ENCODE results near the gene KANSL1L. TPM values are rescaled to one million over a fixed set of nuclear protein-coding genes. Genes with fewer than 3 reads are reported as not detected.

Gene KANSL1L
- total RNA-seq, 1 donor from 2014 or later = 88.2 TPM

DNA sequence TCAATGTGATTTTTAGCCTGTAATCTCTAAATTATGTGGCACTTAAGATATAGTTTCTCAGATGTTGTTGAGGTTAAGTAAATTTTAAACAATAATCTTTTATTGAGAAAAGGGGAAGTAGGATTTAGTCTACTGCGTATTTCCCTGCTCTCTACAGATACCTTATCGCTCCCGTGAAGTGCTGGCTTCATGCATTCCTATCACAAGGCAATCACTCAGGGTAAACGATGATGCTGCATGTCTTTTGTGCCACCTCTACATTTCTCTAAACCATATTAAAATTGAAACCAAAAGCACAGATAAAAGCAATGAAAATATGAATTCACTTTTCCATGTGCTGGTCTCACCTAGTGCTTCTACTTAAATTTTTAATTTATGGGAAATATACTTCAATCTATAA is 183.2 kb downstream of the KANSL1L start:
- no peak overlapping the region for H3K4me3 ChIP-seq (ENCODE audit: low read length in 3 of 3)

DNA sequence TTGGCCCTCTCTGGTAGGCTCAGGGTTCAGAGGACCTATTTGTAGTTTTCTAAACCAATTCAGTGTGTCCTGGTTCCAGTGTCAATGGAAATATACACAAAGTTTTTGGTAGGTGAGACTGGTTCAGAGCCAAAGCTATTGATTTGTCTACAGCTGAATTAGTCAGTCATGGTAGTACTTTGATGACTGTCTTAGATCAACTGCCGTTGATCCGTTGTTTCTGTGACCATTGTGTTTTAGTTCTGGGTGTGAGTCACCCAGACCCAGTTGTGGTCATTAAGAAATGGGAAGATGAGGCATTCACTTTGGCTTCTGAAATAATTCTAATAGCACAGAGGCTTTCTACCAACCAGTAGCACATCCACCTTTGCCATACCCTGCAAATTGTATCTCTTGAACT is 184.8 kb downstream of the KANSL1L start:
- H3K27ac ChIP-seq (ENCODE audit: low read depth, low read length) = no peak overlapping the region

More for the DNA sequence above, 183.2 kb downstream of the KANSL1L start:
- Histone ChIP-seq H3K27ac (ENCODE audit: low read depth, low read length) (no peak overlapping the region), H3K36me3 (ENCODE audit: control insufficient read depth in 3 of 3, insufficient read depth in 3 of 3, low read length in 3 of 3) (no peaks in the 10 kb centered on the region), H3K9me3 (ENCODE audit: control insufficient read depth in 3 of 3, low read length in 3 of 3) (no peaks in the 10 kb centered on the region), H3K4me1 (ENCODE audit: control insufficient read depth in 3 of 3, insufficient read depth in 3 of 3, low read length in 3 of 3) (no peaks in the 10 kb centered on the region), H3K9ac (ENCODE audit: low read depth in 1 of 3, low read length in 3 of 3) (no peak overlapping the region), H3K27me3 (ENCODE audit: control insufficient read depth in 3 of 3, insufficient read depth in 3 of 3, low read length in 3 of 3) (no peaks in the 10 kb centered on the region)

DNA sequence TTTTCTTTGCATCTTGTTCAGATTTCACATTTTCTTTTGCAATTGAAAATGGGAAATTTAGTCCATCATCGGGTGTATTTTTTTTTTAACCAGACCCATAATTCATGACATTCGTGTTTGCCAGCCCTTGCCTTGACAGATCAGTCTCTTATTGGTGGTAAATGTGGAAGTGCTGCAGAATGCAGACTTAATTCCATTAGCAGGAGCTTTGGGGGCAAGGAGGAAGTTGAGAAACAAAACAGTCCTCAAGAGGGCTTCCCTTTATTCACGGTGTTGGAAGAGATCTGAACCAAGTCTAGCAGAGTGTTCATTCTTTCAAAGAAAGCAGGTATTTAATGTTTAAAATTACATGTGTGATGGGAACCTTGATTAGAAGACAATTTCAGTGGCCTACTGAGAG is 185.3 kb downstream of the KANSL1L start:
- Histone ChIP-seq H3K27ac (ENCODE audit: low read depth, low read length) (no peak overlapping the region), H3K4me1 (ENCODE audit: control insufficient read depth in 3 of 3, insufficient read depth in 3 of 3, low read length in 3 of 3) (no peaks in the 10 kb centered on the region), H3K27me3 (ENCODE audit: control insufficient read depth in 3 of 3, insufficient read depth in 3 of 3, low read length in 3 of 3) (no peaks in the 10 kb centered on the region), H3K4me3 (ENCODE audit: low read length in 3 of 3) (no peak overlapping the region), H3K9ac (ENCODE audit: low read depth in 1 of 3, low read length in 3 of 3) (no peak overlapping the region), H3K36me3 (ENCODE audit: control insufficient read depth in 3 of 3, insufficient read depth in 3 of 3, low read length in 3 of 3) (no peaks in the 10 kb centered on the region), H3K9me3 (ENCODE audit: control insufficient read depth in 3 of 3, low read length in 3 of 3) (no peaks in the 10 kb centered on the region)

More for the DNA sequence above, 184.8 kb downstream of the KANSL1L start:
- Histone ChIP-seq H3K9me3 (ENCODE audit: control insufficient read depth in 3 of 3, low read length in 3 of 3) (no peaks in the 10 kb centered on the region), H3K27me3 (ENCODE audit: control insufficient read depth in 3 of 3, insufficient read depth in 3 of 3, low read length in 3 of 3) (no peaks in the 10 kb centered on the region), H3K4me1 (ENCODE audit: control insufficient read depth in 3 of 3, insufficient read depth in 3 of 3, low read length in 3 of 3) (no peaks in the 10 kb centered on the region), H3K9ac (ENCODE audit: low read depth in 1 of 3, low read length in 3 of 3) (no peak overlapping the region), H3K36me3 (ENCODE audit: control insufficient read depth in 3 of 3, insufficient read depth in 3 of 3, low read length in 3 of 3) (no peaks in the 10 kb centered on the region), H3K4me3 (ENCODE audit: low read length in 3 of 3) (no peak overlapping the region)

DNA sequence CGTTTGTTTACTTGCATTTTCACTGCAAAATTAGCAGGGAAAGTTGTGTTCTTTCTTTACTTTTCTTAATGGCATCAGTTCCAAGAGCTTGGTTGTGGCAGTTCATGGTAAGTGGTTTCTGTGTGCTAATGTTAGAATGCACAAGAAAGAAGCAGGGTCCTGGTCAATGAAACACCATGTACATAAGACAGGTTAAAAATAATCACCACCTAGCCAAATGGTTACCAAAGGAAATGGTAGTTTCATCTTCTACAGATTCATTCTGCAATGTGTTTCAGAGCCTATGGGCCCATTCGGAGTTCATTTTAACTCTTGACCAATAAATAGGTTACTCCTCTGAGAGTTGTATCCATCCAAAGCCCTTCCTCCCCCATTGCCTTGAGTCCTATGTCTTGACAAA is 186.9 kb downstream of the KANSL1L start:
- Histone ChIP-seq H3K27me3 (ENCODE audit: control insufficient read depth in 3 of 3, insufficient read depth in 3 of 3, low read length in 3 of 3) (no peaks in the 10 kb centered on the region), H3K27ac (ENCODE audit: low read depth, low read length) (no peak overlapping the region), H3K4me1 (ENCODE audit: control insufficient read depth in 3 of 3, insufficient read depth in 3 of 3, low read length in 3 of 3) (no peaks in the 10 kb centered on the region), H3K9ac (ENCODE audit: low read depth in 1 of 3, low read length in 3 of 3) (no peak overlapping the region), H3K4me3 (ENCODE audit: low read length in 3 of 3) (no peak overlapping the region), H3K9me3 (ENCODE audit: control insufficient read depth in 3 of 3, low read length in 3 of 3) (no peaks in the 10 kb centered on the region), H3K36me3 (ENCODE audit: control insufficient read depth in 3 of 3, insufficient read depth in 3 of 3, low read length in 3 of 3) (no peaks in the 10 kb centered on the region)

DNA sequence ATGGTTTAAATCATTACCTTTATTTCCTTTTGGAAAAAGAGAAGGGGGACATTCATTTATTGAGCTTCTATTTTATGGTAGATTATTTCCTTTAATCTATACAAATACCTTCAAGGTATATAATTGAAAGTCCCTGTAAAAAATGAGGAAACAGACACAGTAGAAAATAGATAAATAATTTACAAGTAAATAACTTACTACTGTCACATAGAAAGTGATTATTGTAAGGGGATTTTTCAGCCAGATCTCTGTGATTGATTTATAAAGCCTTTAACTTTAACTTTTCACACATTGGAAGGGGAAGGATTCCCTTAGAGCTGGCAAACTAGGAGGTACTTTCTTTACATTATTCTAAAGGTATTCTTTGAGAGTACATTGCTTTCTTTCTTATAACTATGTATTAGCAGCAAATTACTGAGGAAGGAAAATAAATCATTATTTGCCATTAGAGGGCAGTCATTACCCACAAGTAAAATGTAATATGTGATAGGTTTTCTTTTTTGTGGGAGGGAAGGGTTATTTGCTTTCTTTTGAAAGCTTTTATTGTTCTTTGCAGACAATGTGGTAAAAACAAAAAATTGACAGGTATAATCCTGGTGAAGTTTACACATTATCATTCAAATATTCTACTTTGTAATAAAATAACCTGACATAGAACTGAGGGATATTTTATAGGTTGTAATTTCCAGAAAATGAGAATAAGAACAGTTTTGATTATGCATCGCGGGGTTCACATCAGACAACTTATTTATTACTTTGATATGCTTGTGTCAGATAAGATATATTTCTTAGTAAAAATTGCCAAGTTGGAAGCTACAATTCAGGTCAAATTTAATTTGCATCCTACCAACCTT is 193.6 kb downstream of the KANSL1L start:
- Histone ChIP-seq H3K4me1 (ENCODE audit: control insufficient read depth in 3 of 3, insufficient read depth in 3 of 3, low read length in 3 of 3) (no peaks in the 10 kb centered on the region), H3K9ac (ENCODE audit: low read depth in 1 of 3, low read length in 3 of 3) (no peak overlapping the region)

DNA sequence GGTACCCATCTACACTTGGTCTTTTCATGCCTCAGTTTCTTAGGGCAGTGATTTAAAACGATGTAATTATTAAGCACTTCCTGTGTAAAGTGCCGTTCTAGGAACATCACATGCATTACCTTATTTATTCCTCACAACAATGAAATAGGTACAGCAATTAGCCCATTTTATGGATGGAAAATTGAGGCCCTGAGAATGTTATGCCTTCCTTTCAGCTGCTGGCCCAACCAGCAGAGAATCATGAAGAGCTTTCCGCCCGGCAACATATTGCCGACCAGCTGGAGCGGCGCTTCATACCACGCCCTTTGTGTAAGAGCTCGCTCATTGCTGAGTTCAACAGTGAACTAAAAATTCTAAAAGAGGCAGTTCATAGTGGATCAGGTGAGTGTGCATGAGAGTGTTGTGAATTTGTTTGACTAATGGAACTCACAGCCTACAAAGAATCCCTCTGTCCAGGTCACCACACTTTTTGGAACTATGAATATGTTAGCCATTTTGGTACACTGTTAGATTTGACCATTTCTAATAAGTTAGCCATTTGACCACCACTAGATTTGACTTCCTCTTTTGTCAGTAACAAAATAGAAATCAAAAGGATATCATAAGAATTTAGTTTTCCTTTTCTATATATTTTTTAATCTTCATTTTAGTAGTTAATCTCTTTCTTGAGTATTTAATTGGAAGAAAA is 194.4 kb downstream of the KANSL1L start:
- H3K36me3 ChIP-seq (ENCODE audit: control insufficient read depth in 3 of 3, insufficient read depth in 3 of 3, low read length in 3 of 3) = no peaks in the 10 kb centered on the region
- H3K4me1 ChIP-seq (ENCODE audit: control insufficient read depth in 3 of 3, insufficient read depth in 3 of 3, low read length in 3 of 3) = no peaks in the 10 kb centered on the region
- peaks cover 0 to 2% (median 0%) of the 10 kb centered on the region in 3 donors for H3K27me3 ChIP-seq (ENCODE audit: control insufficient read depth in 3 of 3, insufficient read depth in 3 of 3, low read length in 3 of 3)
- no peaks in the 10 kb centered on the region for H3K9me3 ChIP-seq (ENCODE audit: control insufficient read depth in 3 of 3, low read length in 3 of 3)
- H3K4me3 ChIP-seq (ENCODE audit: low read length in 3 of 3) = no peak overlapping the region
- no peak overlapping the region for H3K27ac ChIP-seq (ENCODE audit: low read depth, low read length)
- no peak overlapping the region for H3K9ac ChIP-seq (ENCODE audit: low read depth in 1 of 3, low read length in 3 of 3)

More for the DNA sequence above, 193.6 kb downstream of the KANSL1L start:
- H3K27ac ChIP-seq (ENCODE audit: low read depth, low read length) = no peak overlapping the region
- no peaks in the 10 kb centered on the region for H3K36me3 ChIP-seq (ENCODE audit: control insufficient read depth in 3 of 3, insufficient read depth in 3 of 3, low read length in 3 of 3)
- H3K4me3 ChIP-seq (ENCODE audit: low read length in 3 of 3) = no peak overlapping the region
- no peaks in the 10 kb centered on the region for H3K9me3 ChIP-seq (ENCODE audit: control insufficient read depth in 3 of 3, low read length in 3 of 3)
- H3K27me3 ChIP-seq (ENCODE audit: control insufficient read depth in 3 of 3, insufficient read depth in 3 of 3, low read length in 3 of 3) = peaks cover 0 to 2% (median 0%) of the 10 kb centered on the region in 3 donors

DNA sequence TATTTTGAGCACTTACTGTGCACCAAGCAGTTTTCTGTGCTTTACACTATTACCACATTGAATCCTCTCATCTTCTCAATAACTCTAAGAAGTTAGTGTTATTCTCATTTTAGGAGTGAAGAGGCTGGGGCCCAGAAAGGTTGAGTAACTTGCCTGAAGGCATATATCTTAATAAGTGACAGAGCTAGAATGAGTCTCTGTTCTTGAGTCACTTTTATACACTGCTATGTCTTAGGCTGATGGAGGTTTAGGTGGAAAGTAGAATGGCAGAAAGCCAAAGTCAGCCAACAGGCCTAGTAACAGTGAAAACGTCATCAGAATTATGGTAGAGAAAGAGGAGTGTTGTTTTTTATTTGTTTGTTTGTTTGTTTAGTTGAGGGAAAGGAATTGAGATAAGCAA is 196.6 kb downstream of the KANSL1L start:
- no peak overlapping the region for H3K4me3 ChIP-seq (ENCODE audit: low read length in 3 of 3)
- H3K27ac ChIP-seq (ENCODE audit: low read depth, low read length) = no peak overlapping the region
- no peaks in the 10 kb centered on the region for H3K9me3 ChIP-seq (ENCODE audit: control insufficient read depth in 3 of 3, low read length in 3 of 3)
- H3K4me1 ChIP-seq (ENCODE audit: control insufficient read depth in 3 of 3, insufficient read depth in 3 of 3, low read length in 3 of 3) = no peaks in the 10 kb centered on the region
- H3K36me3 ChIP-seq (ENCODE audit: control insufficient read depth in 3 of 3, insufficient read depth in 3 of 3, low read length in 3 of 3) = no peaks in the 10 kb centered on the region
- peaks cover 0 to 2% (median 2%) of the 10 kb centered on the region in 3 donors for H3K27me3 ChIP-seq (ENCODE audit: control insufficient read depth in 3 of 3, insufficient read depth in 3 of 3, low read length in 3 of 3)
- H3K9ac ChIP-seq (ENCODE audit: low read depth in 1 of 3, low read length in 3 of 3) = no peak overlapping the region

DNA sequence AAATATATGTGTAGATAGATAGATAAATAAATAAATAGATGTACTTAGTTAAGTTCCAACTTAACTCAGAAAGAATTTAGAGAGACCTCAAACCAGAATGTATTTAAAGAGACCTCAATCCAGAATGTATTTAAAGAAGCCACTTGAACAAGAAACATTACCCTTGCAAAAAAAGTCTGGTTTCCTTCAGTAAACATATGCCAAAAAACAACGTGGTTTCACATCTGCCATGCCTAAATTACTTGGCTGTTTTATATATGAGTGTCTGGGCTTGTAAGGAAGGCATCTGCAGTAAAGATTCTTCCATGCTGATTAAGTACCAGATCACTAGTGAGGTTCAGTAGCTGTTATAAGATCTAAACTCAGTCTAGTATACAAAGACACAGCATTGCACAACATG is 197.9 kb downstream of the KANSL1L start:
- Histone ChIP-seq H3K9me3 (ENCODE audit: control insufficient read depth in 3 of 3, low read length in 3 of 3) (no peaks in the 10 kb centered on the region), H3K27me3 (ENCODE audit: control insufficient read depth in 3 of 3, insufficient read depth in 3 of 3, low read length in 3 of 3) (peaks cover 0 to 2% (median 2%) of the 10 kb centered on the region in 3 donors), H3K36me3 (ENCODE audit: control insufficient read depth in 3 of 3, insufficient read depth in 3 of 3, low read length in 3 of 3) (no peaks in the 10 kb centered on the region), H3K4me1 (ENCODE audit: control insufficient read depth in 3 of 3, insufficient read depth in 3 of 3, low read length in 3 of 3) (no peaks in the 10 kb centered on the region), H3K27ac (ENCODE audit: low read depth, low read length) (no peak overlapping the region), H3K9ac (ENCODE audit: low read depth in 1 of 3, low read length in 3 of 3) (no peak overlapping the region), H3K4me3 (ENCODE audit: low read length in 3 of 3) (no peak overlapping the region)
